ENCODE results near the gene ANP32B.
"Not testable (repeated sequence)": the region's sequence is repeated elsewhere in the genome, so short reads cannot be mapped to it uniquely, and the experiment has no call there.

Gene ANP32B

GRCh38 chr9:97994703-97995102, 11.6 kb downstream of the ANP32B start:
- no peak for DNase-seq

GRCh38 chr9:97996676-97997075, 13.5 kb downstream of the ANP32B start:
- DNase-seq: not testable (repeated sequence)

GRCh38 chr9:97997330-97998276, 14.5 kb downstream of the ANP32B start:
- DNase-seq: no peak

GRCh38 chr9:98002808-98003207, 19.7 kb downstream of the ANP32B start:
- no peak for DNase-seq

GRCh38 chr9:98006127-98006796, 23.1 kb downstream of the ANP32B start:
- DNase-seq: no peak

- no peak for DNase-seq
Observed at GRCh38 chr9:98007251-98007928, 24.2 kb downstream of the ANP32B start.

- no peak for DNase-seq
Observed at GRCh38 chr9:98008764-98009163, 25.6 kb downstream of the ANP32B start.

- DNase-seq: no peak
Observed at GRCh38 chr9:98009437-98009836, 26.3 kb downstream of the ANP32B start.

GRCh38 chr9:98009936-98010335, 26.8 kb downstream of the ANP32B start:
- DNase-seq: no peak

GRCh38 chr9:98010445-98010844, 27.3 kb downstream of the ANP32B start:
- no peak for DNase-seq

GRCh38 chr9:98011122-98011521, 28.0 kb downstream of the ANP32B start:
- no peak for DNase-seq

GRCh38 chr9:98016137-98016680, 33.1 kb downstream of the ANP32B start:
- no peak for DNase-seq

- no peak for DNase-seq
Observed at GRCh38 chr9:98017306-98017705, 34.2 kb downstream of the ANP32B start.

GRCh38 chr9:98018347-98018746, 35.2 kb downstream of the ANP32B start:
- no peak for DNase-seq

- DNase-seq: no peak
Observed at GRCh38 chr9:98019098-98019497, 36.0 kb downstream of the ANP32B start.

- DNase-seq: not testable (repeated sequence)
Observed at GRCh38 chr9:98019869-98020268, 36.7 kb downstream of the ANP32B start.

GRCh38 chr9:98020476-98021145, 37.5 kb downstream of the ANP32B start:
- DNase-seq: no peak

- no peak for DNase-seq
Observed at GRCh38 chr9:98021306-98022040, 38.3 kb downstream of the ANP32B start.

- no peak for DNase-seq
Observed at GRCh38 chr9:98022447-98022846, 39.3 kb downstream of the ANP32B start.

- no peak for DNase-seq
Observed at GRCh38 chr9:98024702-98025101, 41.6 kb downstream of the ANP32B start.

GRCh38 chr9:98031169-98031568, 48.0 kb downstream of the ANP32B start:
- DNase-seq: no peak

GRCh38 chr9:98031935-98032334, 48.8 kb downstream of the ANP32B start:
- no peak for DNase-seq

Measured in T-helper 9 cell (primary cell).